Measurements from ENCODE around the gene CACNB2. TPM values are rescaled to one million over a fixed set of nuclear protein-coding genes. Genes with fewer than 3 reads are reported as not detected.

The CACNB2 gene
- total RNA-seq, 1 experiment from 2014 or later, result 3.2 TPM

- no peaks in the 10 kb centered on the region for H3K27me3 Mint-ChIP-seq (ENCODE audit: low read depth)
- 0 out of 2 replicates have a peak, but pooled peaks cover 4% of the 10 kb centered on the region for H3K36me3 Mint-ChIP-seq
- ChIA-PET POLR2A (no interaction called here), CTCF (no interaction called here)
- no peak for DNase-seq (ENCODE audit: low spot score)
- no peaks in the 10 kb centered on the region for H3K9me3 Mint-ChIP-seq
- no peak overlapping the region for H3K4me3 Mint-ChIP-seq
- ATAC-seq, result no peak
- TF ChIP-seq AFF4 (CRISPR knock-in tag; IDR thresholded peaks at IDR 0.05; ENCODE audit: borderline replicate concordance) (no peak), OVOL2 (CRISPR knock-in tag; IDR thresholded peaks at IDR 0.05; ENCODE audit: borderline replicate concordance) (no peak), PREB (CRISPR knock-in tag; IDR thresholded peaks at IDR 0.05; ENCODE audit: borderline replicate concordance) (no peak), AR (CRISPR knock-in tag; IDR thresholded peaks at IDR 0.05) (no peak)
- no peak overlapping the region for H3K27ac Mint-ChIP-seq
- H3K4me1 Mint-ChIP-seq, result 0 out of 2 replicates have a peak, but pooled peaks cover 2% of the 10 kb centered on the region
These were observed 38.7 kb downstream of the CACNB2 start for GRCh38 chr10:18178854-18179483.

GRCh38 chr10:18179891-18180290 lies 39.7 kb downstream of the CACNB2 start:
- CTCF ChIA-PET, result no interaction called here
- no peak for TF ChIP-seq ZNF671 (CRISPR knock-in tag; IDR thresholded peaks at IDR 0.05)
- TF ChIP-seq PRRX2 (CRISPR knock-in tag; IDR thresholded peaks at IDR 0.05), result no peak
- no peak for TF ChIP-seq CREM (CRISPR knock-in tag; IDR thresholded peaks at IDR 0.05)
- no peak for TF ChIP-seq HMGXB4 (CRISPR knock-in tag; IDR thresholded peaks at IDR 0.05)
- TF ChIP-seq ZNF263 (CRISPR knock-in tag; IDR thresholded peaks at IDR 0.05; ENCODE audit: low read depth), result no peak
- no peak for TF ChIP-seq ZNF232 (CRISPR knock-in tag; IDR thresholded peaks at IDR 0.05)
- no peak for TF ChIP-seq MAX (CRISPR knock-in tag; IDR thresholded peaks at IDR 0.05)
- TF ChIP-seq AR (CRISPR knock-in tag; IDR thresholded peaks at IDR 0.05), result no peak

More at GRCh38 chr10:18179891-18180290, 39.7 kb downstream of the CACNB2 start:
- H3K9me3 Mint-ChIP-seq, result no peaks in the 10 kb centered on the region
- POLR2A ChIA-PET, result no interaction called here
- DNase-seq (ENCODE audit: low spot score), result no peak
- no peak for ATAC-seq
- 0 out of 2 replicates have a peak, but pooled peaks cover 2% of the 10 kb centered on the region for H3K4me1 Mint-ChIP-seq
- no peak overlapping the region for H3K4me3 Mint-ChIP-seq
- H3K27ac Mint-ChIP-seq, result no peak overlapping the region
- H3K27me3 Mint-ChIP-seq (ENCODE audit: low read depth), result no peaks in the 10 kb centered on the region
- H3K36me3 Mint-ChIP-seq, result 0 out of 2 replicates have a peak, but pooled peaks cover 4% of the 10 kb centered on the region
